Adrenal gland (tissue), 5 donors: ENCODE results near the gene CRY1.

Source experiments
- CTCF ChIP-seq, 6 experiments: fragments of 450-650 bp in 4 of 6; fragments of 200-600 bp in 2 of 6; sonication (generic) in 1 of 6; IDR thresholded peaks; 1 replicate in 5 of 6; 2 replicates in 1 of 6; pipeline versions ENCODE4 v1.5.1 to v1.8.0; 2016 to 2021; ENCODE audit warnings: antibody characterized with exemption in 6 of 6, mild to moderate bottlenecking in 2 of 6, moderate library complexity in 1 of 6
- POLR2A ChIP-seq, 2 donors: fragments of 450-650 bp; IDR thresholded peaks; one replicate each; pipeline ENCODE4 v1.6.1; 2017; ENCODE audit warnings: antibody characterized with exemption in 2 of 2, mild to moderate bottlenecking in 2 of 2, moderate library complexity in 1 of 2
- donor health status: DM: no; HTN: no; CAD: no.

DNA sequence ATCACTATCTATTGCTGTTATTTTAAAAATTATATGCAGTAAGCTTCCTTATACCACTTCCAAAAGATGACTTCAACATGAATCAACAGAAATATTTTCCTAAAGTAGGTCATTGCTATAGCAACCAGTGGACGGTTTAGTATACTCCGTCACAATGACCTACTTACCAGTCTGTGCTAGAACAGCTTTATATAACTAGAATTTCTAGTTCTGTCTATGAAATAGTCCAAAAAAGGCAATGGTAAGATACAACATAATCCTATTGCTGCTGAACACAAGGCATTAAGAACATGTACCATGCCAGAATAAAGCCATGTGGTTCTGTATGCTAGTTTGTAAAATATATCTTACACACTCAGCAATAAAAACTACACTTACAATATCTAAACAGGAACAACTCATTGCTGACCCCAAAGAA lies 65.7 kb downstream of the CRY1 start:
- TF ChIP-seq POLR2A (IDR thresholded peaks at IDR 0.05) (no peak), CTCF (IDR thresholded peaks at IDR 0.05) (no peak)
